Esophagus muscularis mucosa (tissue), 4 donors: ENCODE measurements around the gene ANKRD40. TPM values are rescaled to one million over a fixed set of nuclear protein-coding genes. Genes with fewer than 3 reads are reported as not detected.

Experiments
- DNase-seq: peaks from one replicate; pipeline ENCODE4 v3.0.0-alpha.2; 2017; ENCODE audit errors: extremely low spot score
- H3K27ac ChIP-seq, 4 donors: fragments of 200-600 bp; sonication (generic); replicated peaks in 1 of 4; 1 replicate in 3 of 4; 2 replicates in 1 of 4; pipeline ENCODE4 v1.5.1; 2016 to 2019; ENCODE audit warnings: mild to moderate bottlenecking in 1 of 4
- H3K27me3 ChIP-seq, 4 donors: fragments of 200-600 bp; sonication (generic); one replicate each; pipeline versions ENCODE4 v1.5.1 to v1.6.0; 2016 to 2019
- H3K36me3 ChIP-seq, 4 donors: fragments of 200-600 bp; sonication (generic); one replicate each; pipeline ENCODE4 v1.5.1; 2016 to 2019
- H3K4me1 ChIP-seq, 4 donors: fragments of 200-600 bp; sonication (generic); one replicate each; pipeline ENCODE4 v1.5.1; 2016 to 2019
- H3K4me3 ChIP-seq, 4 donors: fragments of 200-600 bp; sonication (generic); 1 replicate in 2 of 4; 2 replicates in 2 of 4; pipeline ENCODE4 v1.5.1; 2016 to 2019; ENCODE audit warnings: mild to moderate bottlenecking in 4 of 4, moderate library complexity in 1 of 4
- H3K9me3 ChIP-seq, 4 donors: fragments of 200-600 bp; sonication (generic); 1 replicate in 3 of 4; 2 replicates in 1 of 4; pipeline ENCODE4 v1.5.1; 2016 to 2019
- CTCF ChIP-seq, 3 experiments: fragments of 200-600 bp in 2 of 3; fragments of 450-650 bp in 1 of 3; sonication (generic) in 2 of 3; IDR thresholded peaks; one replicate each; pipeline ENCODE4 v1.5.1; 2017 to 2019; ENCODE audit warnings: antibody characterized with exemption in 3 of 3, mild to moderate bottlenecking in 2 of 3, moderate library complexity in 1 of 3
- EP300 ChIP-seq: sonication (generic); formaldehyde crosslinking; IDR thresholded peaks from one replicate; pipeline ENCODE4 v1.6.1; 2017; ENCODE audit warnings: antibody characterized with exemption
- POLR2A ChIP-seq: fragments of 450-650 bp; IDR thresholded peaks from one replicate; pipeline ENCODE4 v1.6.1; 2017; ENCODE audit warnings: antibody characterized with exemption, moderate library complexity, mild to moderate bottlenecking, low read depth
- POLR2AphosphoS5 ChIP-seq, 2 donors: sonication (generic); formaldehyde crosslinking; IDR thresholded peaks; one replicate each; pipeline ENCODE4 v1.6.1; 2017; ENCODE audit warnings: antibody characterized with exemption in 2 of 2
- WGBS: methylation state at CpG from one replicate; pipeline ENCODE4 v1.1.5; 2018; 5-methylcytosine and 5-hydroxymethylcytosine counted together
- intact Hi-C: fragments of 100-400 bp; cut with DNase I; formaldehyde crosslinking; loops from one replicate; pipeline ENCODE4 v1.15.1; 2023
- total RNA-seq, 4 donors: library from RNA; depleted of rRNA; stranded (reverse); fragments of >200 nt; gene quantifications; one replicate each; pipeline versions ENCODE4 v1.1.0 to v1.2.1, GENCODE V29; 2016

Gene ANKRD40
- total RNA-seq, 4 donors from 2014 or later, result 73.1 to 96.2 (median 87.4) TPM

GRCh38 chr17:50687200-50688066, 20.3 kb downstream of the ANKRD40 start:
- Histone ChIP-seq H3K4me1 (peaks cover 20 to 61% (median 57%) of the 10 kb centered on the region in 4 donors), H3K9me3 (no peaks in the 10 kb centered on the region), H3K36me3 (peaks cover 0 to 3% (median under 1%) of the 10 kb centered on the region in 4 donors), H3K4me3 (no peak overlapping the region), H3K27ac (peak overlapping the region; percentile 68 to 88 (median 81)), H3K27me3 (no peaks in the 10 kb centered on the region)
- 84% methylated on average over 13 of the region's 16 CpGs for WGBS
- DNase-seq, result no peak
- intact Hi-C loops, result loop anchor here (5.0 kb wide), 1 partner anchor 125 kb away; the partner anchor contains the start of gene CACNA1G
- TF ChIP-seq EP300 (no peak), CTCF (IDR thresholded peaks at IDR 0.05) (no peak), POLR2AphosphoS5 (IDR thresholded peaks at IDR 0.05) (no peak), POLR2A (no peak)

GRCh38 chr17:50686494-50687199, 21.1 kb downstream of the ANKRD40 start:
- H3K27ac ChIP-seq, result peak overlapping the region; percentile 68 to 88 (median 81)
- H3K36me3 ChIP-seq, result no peaks in the 10 kb centered on the region
- TF ChIP-seq POLR2A (no peak), EP300 (peak; percentile 4), POLR2AphosphoS5 (IDR thresholded peaks at IDR 0.05) (peak; percentile 54 to 72)
- H3K9me3 ChIP-seq, result no peaks in the 10 kb centered on the region
- DNase-seq, result peak; percentile 93
- no peaks in the 10 kb centered on the region for H3K27me3 ChIP-seq
- no peak overlapping the region for H3K4me3 ChIP-seq
- H3K4me1 ChIP-seq, result peaks cover 17 to 56% (median 52%) of the 10 kb centered on the region in 4 donors
- intact Hi-C loops, result loop anchor here (5.0 kb wide), 1 partner anchor 124 kb away; the partner anchor contains the start of gene CACNA1G
- 35% methylated on average over 14 of the region's 14 CpGs for WGBS

- H3K27ac ChIP-seq, result peak overlapping the region; percentile 68 to 88 (median 81)
- H3K36me3 ChIP-seq, result no peaks in the 10 kb centered on the region
- intact Hi-C loops, result loop anchor here (5.0 kb wide), 1 partner anchor 124 kb away; the partner anchor contains the start of gene CACNA1G
- no peak for TF ChIP-seq EP300
- TF ChIP-seq POLR2A, result no peak
- no peak for TF ChIP-seq CTCF (IDR thresholded peaks at IDR 0.05)
- no peak for TF ChIP-seq POLR2AphosphoS5 (IDR thresholded peaks at IDR 0.05)
- no peaks in the 10 kb centered on the region for H3K27me3 ChIP-seq
- no peaks in the 10 kb centered on the region for H3K9me3 ChIP-seq
- no peak overlapping the region for H3K4me3 ChIP-seq
- no peak for DNase-seq
- WGBS, result 88% methylated on average over 17 of the region's 17 CpGs
- peaks cover 17 to 56% (median 52%) of the 10 kb centered on the region in 4 donors for H3K4me1 ChIP-seq
Measured at GRCh38 chr17:50685691-50686493, 21.8 kb downstream of the ANKRD40 start.

GRCh38 chr17:50685334-50685665, 22.4 kb downstream of the ANKRD40 start:
- no peak for TF ChIP-seq EP300
- TF ChIP-seq POLR2A, result no peak
- TF ChIP-seq POLR2AphosphoS5 (IDR thresholded peaks at IDR 0.05), result no peak
- no peak for TF ChIP-seq CTCF (IDR thresholded peaks at IDR 0.05)
- Histone ChIP-seq H3K27ac (no peak overlapping the region), H3K36me3 (no peaks in the 10 kb centered on the region), H3K9me3 (no peaks in the 10 kb centered on the region), H3K4me1 (peaks cover 17 to 55% (median 50%) of the 10 kb centered on the region in 4 donors), H3K27me3 (no peaks in the 10 kb centered on the region), H3K4me3 (no peak overlapping the region)
- WGBS, result 87% methylated on average over 1 of the region's 1 CpG
- DNase-seq, result no peak
- intact Hi-C loops, result loop anchor here (5.0 kb wide), 1 partner anchor 123 kb away; the partner anchor contains the start of gene CACNA1G
